SK-N-SH (cell line): ENCODE results near the gene FBXL7. TPM values are rescaled to one million over a fixed set of nuclear protein-coding genes. Genes with fewer than 3 reads are reported as not detected.

Experiments
- CTCF ChIA-PET: fragments of 300-600, 350-600 bp; formaldehyde crosslinking; extraction: SDS; loops from one replicate; lab custom pipeline; 2021; lab: Yijun Ruan, JAX
- POLR2A ChIA-PET: fragments of 350-600 bp; sonication (Branson Sonifier 250); formaldehyde crosslinking; extraction: SDS; loops from one replicate; lab custom pipeline; 2020; ENCODE audit warnings: antibody characterized with exemption, inconsistent platforms; lab: Yijun Ruan, JAX
- DNase-seq: peaks from one replicate; pipeline ENCODE4 v3.0.0; 2012
- H2AFZ ChIP-seq: fragments of 200-600 bp; sonication (generic); 2 replicates; pipeline ENCODE4 v1.8.1; 2016; ENCODE audit warnings: antibody characterized with exemption, mild to moderate bottlenecking, low read depth
- H3F3A ChIP-seq: fragments of 200-600 bp; sonication (generic); replicated peaks from 2 replicates; pipeline ENCODE3; 2016; ENCODE audit warnings: antibody characterized with exemption, mild to moderate bottlenecking; ENCODE audit not compliant: insufficient read depth
- H3K27ac ChIP-seq, 2 experiments: fragments of 200-500 bp in 1 of 2; fragments of 200-600 bp in 1 of 2; sonication (Bioruptor generic) in 1 of 2; sonication (generic), shearing (Covaris generic) in 1 of 2; 2 replicates each; pipeline versions ENCODE4 v1.5.1 to v1.6.1; 2014 to 2016; ENCODE audit warnings: low read depth in 2 of 2, inconsistent platforms in 1 of 2, low read length in 1 of 2, mild to moderate bottlenecking in 1 of 2, mixed read lengths in 1 of 2
- H3K27me3 ChIP-seq: fragments of 200-600 bp; sonication (generic), shearing (Covaris generic); 2 replicates; pipeline ENCODE4 v1.6.1; 2016; ENCODE audit warnings: mixed run types; ENCODE audit not compliant: insufficient read depth
- H3K36me3 ChIP-seq, 2 experiments: fragments of 200-500 bp in 1 of 2; fragments of 200-600 bp in 1 of 2; sonication (Bioruptor generic) in 1 of 2; sonication (generic) in 1 of 2; replicated peaks in 1 of 2; 2 replicates each; pipeline versions ENCODE3 to v1.5.1; 2014 to 2016; ENCODE audit warnings: low read length in 1 of 2, mild to moderate bottlenecking in 1 of 2; ENCODE audit not compliant: insufficient read depth in 2 of 2, control insufficient read depth in 1 of 2
- H3K4me1 ChIP-seq, 2 experiments: fragments of 200-500 bp in 1 of 2; fragments of 200-600 bp in 1 of 2; sonication (Bioruptor generic) in 1 of 2; sonication (generic), shearing (Covaris generic) in 1 of 2; 2 replicates each; pipeline versions ENCODE4 v1.5.1 to v1.6.1; 2014 to 2016; ENCODE audit warnings: low read depth in 1 of 2, low read length in 1 of 2, mixed run types in 1 of 2; ENCODE audit not compliant: insufficient read depth in 2 of 2, control insufficient read depth in 1 of 2
- H3K4me2 ChIP-seq: fragments of 200-600 bp; sonication (generic), shearing (Covaris generic); 2 replicates; pipeline ENCODE4 v1.6.1; 2017; ENCODE audit warnings: mixed run types
- H3K4me3 ChIP-seq, 2 experiments: fragments of 200-500 bp in 1 of 2; fragments of 200-600 bp in 1 of 2; sonication (Bioruptor generic) in 1 of 2; sonication (generic), shearing (Covaris generic) in 1 of 2; 2 replicates each; pipeline versions ENCODE4 v1.5.1 to v1.8.1; 2014 to 2016; ENCODE audit warnings: low read depth in 2 of 2, inconsistent platforms in 1 of 2, low read length in 1 of 2, mild to moderate bottlenecking in 1 of 2, mixed read lengths in 1 of 2, moderate library complexity in 1 of 2
- H3K79me2 ChIP-seq: fragments of 200-600 bp; sonication (generic); 2 replicates; pipeline ENCODE4 v1.8.1; 2017; ENCODE audit warnings: mild to moderate bottlenecking; ENCODE audit not compliant: insufficient read depth
- H3K9ac ChIP-seq: fragments of 200-600 bp; sonication (generic); 2 replicates; pipeline ENCODE4 v1.6.1; 2017; ENCODE audit warnings: mixed run types
- H3K9me2 ChIP-seq: fragments of 200-600 bp; sonication (generic); 2 replicates; pipeline ENCODE4 v1.6.1; 2017; ENCODE audit warnings: mixed run types
- H3K9me3 ChIP-seq: fragments of 200-600 bp; sonication (generic); 2 replicates; pipeline ENCODE4 v1.6.1; 2017; ENCODE audit warnings: mixed run types, mild to moderate bottlenecking, moderate library complexity
- H4K20me1 ChIP-seq: fragments of 200-600 bp; sonication (generic); 2 replicates; pipeline ENCODE4 v1.6.1; 2017; ENCODE audit warnings: mild to moderate bottlenecking, mixed run types; ENCODE audit not compliant: insufficient read depth
- ELF1 ChIP-seq: IDR thresholded peaks from 2 replicates; pipeline ENCODE4 v1.4.0; 2012
- EZH2phosphoT487 ChIP-seq: fragments of 200-600 bp; sonication (generic); IDR thresholded peaks from 2 replicates; pipeline ENCODE4 v1.6.1; 2017; ENCODE audit warnings: low read depth, mixed run types, mild to moderate bottlenecking, antibody characterized with exemption, moderate library complexity, borderline replicate concordance
- FOSL2 ChIP-seq: IDR thresholded peaks from 2 replicates; pipeline ENCODE4 v1.4.0; 2012; ENCODE audit warnings: low read depth, mild to moderate bottlenecking, moderate library complexity, borderline replicate concordance
- GABPA ChIP-seq: IDR thresholded peaks from 2 replicates; pipeline ENCODE4 v1.4.0; 2012; ENCODE audit warnings: low read depth, mild to moderate bottlenecking
- GATA2 ChIP-seq: sonication (generic); formaldehyde crosslinking; IDR thresholded peaks from 2 replicates; pipeline ENCODE4 v1.5.0; 2020; ENCODE audit warnings: mild to moderate bottlenecking, missing genetic modification reagents
- JUND ChIP-seq: IDR thresholded peaks from 2 replicates; pipeline ENCODE4 v1.4.0; 2012
- MEF2A ChIP-seq: IDR thresholded peaks from 2 replicates; pipeline ENCODE4 v1.4.0; 2012; ENCODE audit warnings: low read depth, borderline replicate concordance
- MXI1 ChIP-seq: IDR thresholded peaks from 2 replicates; pipeline ENCODE4 v1.6.1; 2012; ENCODE audit warnings: mild to moderate bottlenecking, low read depth, low read length, improper control_type of control experiment
- NFIC ChIP-seq: IDR thresholded peaks from 2 replicates; pipeline ENCODE4 v1.4.0; 2012; ENCODE audit warnings: borderline replicate concordance
- RFX5 ChIP-seq: IDR thresholded peaks from 2 replicates; pipeline ENCODE4 v1.6.1; 2012; ENCODE audit warnings: mild to moderate bottlenecking, improper control_type of control experiment, low read length
- SIN3A ChIP-seq: IDR thresholded peaks from 2 replicates; pipeline ENCODE4 v1.6.1; 2012; ENCODE audit warnings: low read depth, mild to moderate bottlenecking, low read length, moderate library complexity, borderline replicate concordance
- SMC3 ChIP-seq: IDR thresholded peaks from 2 replicates; pipeline ENCODE4 v1.6.1; 2012; ENCODE audit warnings: low read depth, low read length, improper control_type of control experiment
- TAF1 ChIP-seq: IDR thresholded peaks from 2 replicates; pipeline ENCODE4 v1.6.1; 2012; ENCODE audit warnings: low read depth, mild to moderate bottlenecking, low read length, moderate library complexity, borderline replicate concordance
- TCF12 ChIP-seq: IDR thresholded peaks from 2 replicates; pipeline ENCODE4 v1.4.0; 2012
- YY1 ChIP-seq: IDR thresholded peaks from 2 replicates; pipeline ENCODE4 v1.4.0; 2012; ENCODE audit warnings: low read depth, mild to moderate bottlenecking
- WGBS: methylation state at CpG from one replicate; pipeline ENCODE4 v1.1.6; 2017; ENCODE audit warnings: low lambda C conversion rate; 5-methylcytosine and 5-hydroxymethylcytosine counted together
- polyA plus RNA-seq, 3 experiments: library from polyadenylated mRNA; depleted of rRNA; stranded (reverse); fragments of >200 nt; gene quantifications; 2 replicates each; pipeline ENCODE4 v1.2.3, GENCODE V29; 2012
- TF ChIP-seq, protein P1 (sequence below): fragments of 150-350 bp; IDR thresholded peaks from 2 replicates; pipeline ENCODE4 v1.6.1; 2017; ENCODE audit warnings: antibody characterized with exemption, low read length, low read depth, borderline replicate concordance
- TF ChIP-seq, protein P2 (sequence below): IDR thresholded peaks from 2 replicates; pipeline ENCODE4 v1.4.0; 2012; ENCODE audit warnings: low read depth, borderline replicate concordance
- TF ChIP-seq, protein P3 (sequence below): IDR thresholded peaks from 2 replicates; pipeline ENCODE4 v1.4.0; 2012; ENCODE audit warnings: low read depth
- TF ChIP-seq, protein P4 (sequence below): IDR thresholded peaks from 2 replicates; pipeline ENCODE4 v1.4.0; 2012; ENCODE audit warnings: low read depth, borderline replicate concordance
- TF ChIP-seq, protein P5 (sequence below): IDR thresholded peaks from 2 replicates; pipeline ENCODE4 v1.6.1; 2012; ENCODE audit warnings: mild to moderate bottlenecking, low read depth, low read length, moderate library complexity
- TF ChIP-seq, protein P6 (sequence below): fragments of 150-350 bp; IDR thresholded peaks from 2 replicates; pipeline ENCODE4 v1.6.1; 2016; ENCODE audit warnings: mild to moderate bottlenecking, low read depth, low read length

The FBXL7 gene
- polyA plus RNA-seq, 1 of the 3 experiments (the other 2 are of a cell fraction): 7.0 TPM

DNA sequence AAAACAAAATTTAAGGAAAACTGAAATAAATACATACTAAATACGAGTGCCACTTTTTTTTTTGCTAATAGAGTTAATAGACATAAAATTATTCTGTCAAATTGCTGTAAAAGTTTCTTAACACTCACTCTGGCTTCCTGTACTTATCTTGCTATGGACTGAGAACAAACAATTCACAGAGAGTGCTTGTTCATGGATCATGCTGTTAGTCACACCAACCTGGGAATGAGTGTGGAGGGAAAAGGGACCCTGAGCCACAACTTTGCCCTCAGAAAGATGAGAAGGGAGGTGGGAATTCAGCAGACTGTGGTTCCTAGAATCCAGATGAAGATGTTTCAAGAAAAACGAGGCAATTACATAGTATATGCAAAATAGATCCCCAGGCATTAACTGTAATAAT is 246.9 kb downstream of the FBXL7 start:
- 79% methylated on average over 2 of the region's 2 CpGs for WGBS
- no peak overlapping the region for H3K4me2 ChIP-seq
- H3K4me3 ChIP-seq: no peak overlapping the region
- H3K27me3 ChIP-seq: no peaks in the 10 kb centered on the region
- TF ChIP-seq, protein P1, sequence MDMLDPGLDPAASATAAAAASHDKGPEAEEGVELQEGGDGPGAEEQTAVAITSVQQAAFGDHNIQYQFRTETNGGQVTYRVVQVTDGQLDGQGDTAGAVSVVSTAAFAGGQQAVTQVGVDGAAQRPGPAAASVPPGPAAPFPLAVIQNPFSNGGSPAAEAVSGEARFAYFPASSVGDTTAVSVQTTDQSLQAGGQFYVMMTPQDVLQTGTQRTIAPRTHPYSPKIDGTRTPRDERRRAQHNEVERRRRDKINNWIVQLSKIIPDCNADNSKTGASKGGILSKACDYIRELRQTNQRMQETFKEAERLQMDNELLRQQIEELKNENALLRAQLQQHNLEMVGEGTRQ: no peak
- TF ChIP-seq NFIC: no peak
- TF ChIP-seq RFX5: no peak
- TF ChIP-seq ELF1: no peak
- TF ChIP-seq JUND: no peak
- no peak for TF ChIP-seq TCF12
- TF ChIP-seq FOSL2: no peak
- TF ChIP-seq SIN3A: no peak
- H3K27ac ChIP-seq: no peak overlapping the region
- CTCF ChIA-PET: no interaction called here
- no peak overlapping the region for H2AFZ ChIP-seq
- H3K36me3 ChIP-seq: no peaks in the 10 kb centered on the region
- no peak overlapping the region for H3K9ac ChIP-seq
- DNase-seq: no peak
- no peaks in the 10 kb centered on the region for H4K20me1 ChIP-seq
- H3K9me3 ChIP-seq: no peaks in the 10 kb centered on the region
- H3K79me2 ChIP-seq: no peaks in the 10 kb centered on the region
- H3K9me2 ChIP-seq: no peaks in the 10 kb centered on the region
- POLR2A ChIA-PET: no interaction called here
- H3K4me1 ChIP-seq: no peaks in the 10 kb centered on the region; a peak in 1 of 4 replicates
- H3F3A ChIP-seq: no peaks in the 10 kb centered on the region

DNA sequence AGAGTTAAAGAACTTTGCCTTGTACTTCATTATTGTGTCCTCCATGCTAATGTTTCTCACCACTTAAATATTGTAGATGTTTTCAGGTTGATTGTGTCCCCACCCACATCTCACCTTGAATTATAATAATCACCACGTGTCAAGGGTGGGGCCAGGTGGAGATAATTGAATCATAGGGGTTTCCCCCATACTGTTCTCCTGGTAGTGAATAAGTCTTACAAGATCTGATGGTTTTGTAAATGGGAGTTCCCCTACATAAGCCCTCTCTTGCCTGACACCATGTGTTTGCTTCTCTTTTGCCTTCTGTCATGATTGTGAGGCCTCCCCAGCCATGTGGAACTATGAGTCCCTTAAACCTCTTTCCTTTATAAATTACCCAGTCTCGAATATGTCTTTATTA is 248.3 kb downstream of the FBXL7 start:
- H3K9ac ChIP-seq: no peak overlapping the region
- no peak for DNase-seq
- H2AFZ ChIP-seq: no peak overlapping the region
- no peak overlapping the region for H3K27ac ChIP-seq
- WGBS: 75% methylated on average over 2 of the region's 2 CpGs
- H4K20me1 ChIP-seq: no peaks in the 10 kb centered on the region
- no peaks in the 10 kb centered on the region for H3K79me2 ChIP-seq
- H3K36me3 ChIP-seq: no peaks in the 10 kb centered on the region
- no peaks in the 10 kb centered on the region for H3K9me3 ChIP-seq
- no peaks in the 10 kb centered on the region for H3K9me2 ChIP-seq
- H3F3A ChIP-seq: no peaks in the 10 kb centered on the region
- no peaks in the 10 kb centered on the region for H3K27me3 ChIP-seq
- CTCF ChIA-PET: no interaction called here
- no peak overlapping the region for H3K4me2 ChIP-seq
- H3K4me1 ChIP-seq: no peaks in the 10 kb centered on the region; a peak in 1 of 4 replicates
- POLR2A ChIA-PET: no interaction called here
- H3K4me3 ChIP-seq: no peak overlapping the region
- TF ChIP-seq GATA2 (CRISPR knock-in tag) (no peak), MEF2A (no peak), MXI1 (no peak), YY1 (no peak), EZH2phosphoT487 (no peak), FOSL2 (no peak), NFIC (no peak), SIN3A (no peak), GABPA (no peak), TAF1 (no peak), SMC3 (no peak)
- TF ChIP-seq, protein P2, sequence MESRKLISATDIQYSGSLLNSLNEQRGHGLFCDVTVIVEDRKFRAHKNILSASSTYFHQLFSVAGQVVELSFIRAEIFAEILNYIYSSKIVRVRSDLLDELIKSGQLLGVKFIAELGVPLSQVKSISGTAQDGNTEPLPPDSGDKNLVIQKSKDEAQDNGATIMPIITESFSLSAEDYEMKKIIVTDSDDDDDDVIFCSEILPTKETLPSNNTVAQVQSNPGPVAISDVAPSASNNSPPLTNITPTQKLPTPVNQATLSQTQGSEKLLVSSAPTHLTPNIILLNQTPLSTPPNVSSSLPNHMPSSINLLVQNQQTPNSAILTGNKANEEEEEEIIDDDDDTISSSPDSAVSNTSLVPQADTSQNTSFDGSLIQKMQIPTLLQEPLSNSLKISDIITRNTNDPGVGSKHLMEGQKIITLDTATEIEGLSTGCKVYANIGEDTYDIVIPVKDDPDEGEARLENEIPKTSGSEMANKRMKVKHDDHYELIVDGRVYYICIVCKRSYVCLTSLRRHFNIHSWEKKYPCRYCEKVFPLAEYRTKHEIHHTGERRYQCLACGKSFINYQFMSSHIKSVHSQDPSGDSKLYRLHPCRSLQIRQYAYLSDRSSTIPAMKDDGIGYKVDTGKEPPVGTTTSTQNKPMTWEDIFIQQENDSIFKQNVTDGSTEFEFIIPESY: no peak
- TF ChIP-seq, protein P3, sequence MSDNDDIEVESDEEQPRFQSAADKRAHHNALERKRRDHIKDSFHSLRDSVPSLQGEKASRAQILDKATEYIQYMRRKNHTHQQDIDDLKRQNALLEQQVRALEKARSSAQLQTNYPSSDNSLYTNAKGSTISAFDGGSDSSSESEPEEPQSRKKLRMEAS: no peak
- TF ChIP-seq, protein P4, sequence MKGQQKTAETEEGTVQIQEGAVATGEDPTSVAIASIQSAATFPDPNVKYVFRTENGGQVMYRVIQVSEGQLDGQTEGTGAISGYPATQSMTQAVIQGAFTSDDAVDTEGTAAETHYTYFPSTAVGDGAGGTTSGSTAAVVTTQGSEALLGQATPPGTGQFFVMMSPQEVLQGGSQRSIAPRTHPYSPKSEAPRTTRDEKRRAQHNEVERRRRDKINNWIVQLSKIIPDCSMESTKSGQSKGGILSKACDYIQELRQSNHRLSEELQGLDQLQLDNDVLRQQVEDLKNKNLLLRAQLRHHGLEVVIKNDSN: no peak
- TF ChIP-seq, protein P5, sequence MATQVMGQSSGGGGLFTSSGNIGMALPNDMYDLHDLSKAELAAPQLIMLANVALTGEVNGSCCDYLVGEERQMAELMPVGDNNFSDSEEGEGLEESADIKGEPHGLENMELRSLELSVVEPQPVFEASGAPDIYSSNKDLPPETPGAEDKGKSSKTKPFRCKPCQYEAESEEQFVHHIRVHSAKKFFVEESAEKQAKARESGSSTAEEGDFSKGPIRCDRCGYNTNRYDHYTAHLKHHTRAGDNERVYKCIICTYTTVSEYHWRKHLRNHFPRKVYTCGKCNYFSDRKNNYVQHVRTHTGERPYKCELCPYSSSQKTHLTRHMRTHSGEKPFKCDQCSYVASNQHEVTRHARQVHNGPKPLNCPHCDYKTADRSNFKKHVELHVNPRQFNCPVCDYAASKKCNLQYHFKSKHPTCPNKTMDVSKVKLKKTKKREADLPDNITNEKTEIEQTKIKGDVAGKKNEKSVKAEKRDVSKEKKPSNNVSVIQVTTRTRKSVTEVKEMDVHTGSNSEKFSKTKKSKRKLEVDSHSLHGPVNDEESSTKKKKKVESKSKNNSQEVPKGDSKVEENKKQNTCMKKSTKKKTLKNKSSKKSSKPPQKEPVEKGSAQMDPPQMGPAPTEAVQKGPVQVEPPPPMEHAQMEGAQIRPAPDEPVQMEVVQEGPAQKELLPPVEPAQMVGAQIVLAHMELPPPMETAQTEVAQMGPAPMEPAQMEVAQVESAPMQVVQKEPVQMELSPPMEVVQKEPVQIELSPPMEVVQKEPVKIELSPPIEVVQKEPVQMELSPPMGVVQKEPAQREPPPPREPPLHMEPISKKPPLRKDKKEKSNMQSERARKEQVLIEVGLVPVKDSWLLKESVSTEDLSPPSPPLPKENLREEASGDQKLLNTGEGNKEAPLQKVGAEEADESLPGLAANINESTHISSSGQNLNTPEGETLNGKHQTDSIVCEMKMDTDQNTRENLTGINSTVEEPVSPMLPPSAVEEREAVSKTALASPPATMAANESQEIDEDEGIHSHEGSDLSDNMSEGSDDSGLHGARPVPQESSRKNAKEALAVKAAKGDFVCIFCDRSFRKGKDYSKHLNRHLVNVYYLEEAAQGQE: no peak
- TF ChIP-seq, protein P6, sequence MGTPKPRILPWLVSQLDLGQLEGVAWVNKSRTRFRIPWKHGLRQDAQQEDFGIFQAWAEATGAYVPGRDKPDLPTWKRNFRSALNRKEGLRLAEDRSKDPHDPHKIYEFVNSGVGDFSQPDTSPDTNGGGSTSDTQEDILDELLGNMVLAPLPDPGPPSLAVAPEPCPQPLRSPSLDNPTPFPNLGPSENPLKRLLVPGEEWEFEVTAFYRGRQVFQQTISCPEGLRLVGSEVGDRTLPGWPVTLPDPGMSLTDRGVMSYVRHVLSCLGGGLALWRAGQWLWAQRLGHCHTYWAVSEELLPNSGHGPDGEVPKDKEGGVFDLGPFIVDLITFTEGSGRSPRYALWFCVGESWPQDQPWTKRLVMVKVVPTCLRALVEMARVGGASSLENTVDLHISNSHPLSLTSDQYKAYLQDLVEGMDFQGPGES: no peak
